Measurements from ENCODE around the gene IL37. TPM values are rescaled to one million over a fixed set of nuclear protein-coding genes. Genes with fewer than 3 reads are reported as not detected.

Gene IL37
- total RNA-seq, 1 experiment from 2014 or later: not detected

- Histone ChIP-seq H2BK15ac (ENCODE audit: low read depth, low read length) (no peak overlapping the region), H2AFZ (ENCODE audit: low read length) (no peak overlapping the region), H3K14ac (ENCODE audit: insufficient read depth, low read length) (no peak overlapping the region), H3T11ph (ENCODE audit: low read length) (no peak overlapping the region), H2BK12ac (ENCODE audit: insufficient read length, low read depth, low read length) (no peak overlapping the region), H2BK5ac (ENCODE audit: insufficient read length, low read length) (no peak overlapping the region), H3K4me1 (ENCODE audit: insufficient read depth, low read length) (no peaks in the 10 kb centered on the region), H3K18ac (ENCODE audit: insufficient read length, low read depth, low read length) (no peak overlapping the region), H4K5ac (ENCODE audit: insufficient read length, low read depth, low read length) (no peak overlapping the region), H2BK20ac (ENCODE audit: low read depth, low read length, poor library complexity, severe bottlenecking) (no peak overlapping the region), H3K79me2 (ENCODE audit: insufficient read depth, low read length) (no peaks in the 10 kb centered on the region), H3K27me3 (ENCODE audit: insufficient read depth, low read length) (no peaks in the 10 kb centered on the region; the same call in 1 of the 2 replicates), H3K27ac (ENCODE audit: insufficient read length, low read depth, low read length) (no peak overlapping the region), H3K23me2 (ENCODE audit: insufficient read length, low read depth, low read length, poor library complexity, severe bottlenecking) (no peaks in the 10 kb centered on the region), H4K8ac (replicated peaks; ENCODE audit: insufficient read length, low read depth, low read length) (no peak overlapping the region), H3K4me2 (ENCODE audit: insufficient read depth, insufficient read length, low read length) (no peak overlapping the region), H3K56ac (ENCODE audit: insufficient read length, low read depth, low read length) (no peak overlapping the region), H4K91ac (ENCODE audit: insufficient read length, low read depth, low read length) (no peak overlapping the region), H3K9me3 (ENCODE audit: control insufficient read depth, low read depth, low read length) (peaks cover 12% of the 10 kb centered on the region), H2AK5ac (ENCODE audit: insufficient read length, low read length) (no peak overlapping the region), H2BK120ac (ENCODE audit: low read depth, low read length, poor library complexity, severe bottlenecking) (no peak overlapping the region), H3K4ac (ENCODE audit: low read depth, low read length) (no peak overlapping the region), H4K20me1 (ENCODE audit: control insufficient read depth, insufficient read depth, insufficient read length) (no peaks in the 10 kb centered on the region), H3K79me1 (ENCODE audit: insufficient read depth, low read depth, low read length, poor library complexity, severe bottlenecking) (no peaks in the 10 kb centered on the region), H3K23ac (ENCODE audit: insufficient read length, low read depth, low read length) (no peak overlapping the region), H3K9ac (ENCODE audit: extremely low read depth, insufficient read length, low read length) (no peak overlapping the region)
- peak; percentile 91 for DNase-seq
- peak; percentile 95 for TF ChIP-seq CTCF (conservative IDR thresholded peaks at IDR 0.05)
- no peak overlapping the region for H3K4me3 Mint-ChIP-seq
- no peaks in the 10 kb centered on the region for H3K4me1 Mint-ChIP-seq
- peak overlapping the region in 1 of 3 experiments; percentile 70; a peak in 1 of 7 replicates for H3K27ac Mint-ChIP-seq
- WGBS (ENCODE audit: extremely low coverage, insufficient read length, low lambda C conversion rate): no CpG with 5 or more reads among the region's 14 CpGs
- peaks cover 0 to 7% of the 10 kb centered on the region in 2 experiments; a peak in 3 of 5 replicates for H3K9me3 Mint-ChIP-seq
- H3K36me3 Mint-ChIP-seq (ENCODE audit: insufficient read depth in 1 of 3, low read depth in 3 of 3): no peaks in the 10 kb centered on the region
- H3K27me3 Mint-ChIP-seq (ENCODE audit: low read depth): peaks cover 18% of the 10 kb centered on the region
Observed at GRCh38 chr2:112941753-112942653, 31.0 kb downstream of the IL37 start.

All from H9 (cell line).